ENCODE measurements around the gene TMEM203. TPM values are rescaled to one million over a fixed set of nuclear protein-coding genes. Genes with fewer than 3 reads are reported as not detected.

The TMEM203 gene
- total and polyA plus RNA-seq, 2 of the 13 experiments (the other 11 are each of a cell fraction or from before 2014, with no cell fraction given) = 23.4 to 36.7 TPM

GRCh38 chr9:137241490-137242268, 36.2 kb upstream of the TMEM203 start (continued):
- TF ChIP-seq ZNF407 (CRISPR knock-in tag; IDR thresholded peaks at IDR 0.05; ENCODE audit: not compliant biosample characterization) = no peak
- TF ChIP-seq ZNF18 (CRISPR knock-in tag; IDR thresholded peaks at IDR 0.05; ENCODE audit: insufficient replicate concordance) = no peak
- TF ChIP-seq, protein P1, sequence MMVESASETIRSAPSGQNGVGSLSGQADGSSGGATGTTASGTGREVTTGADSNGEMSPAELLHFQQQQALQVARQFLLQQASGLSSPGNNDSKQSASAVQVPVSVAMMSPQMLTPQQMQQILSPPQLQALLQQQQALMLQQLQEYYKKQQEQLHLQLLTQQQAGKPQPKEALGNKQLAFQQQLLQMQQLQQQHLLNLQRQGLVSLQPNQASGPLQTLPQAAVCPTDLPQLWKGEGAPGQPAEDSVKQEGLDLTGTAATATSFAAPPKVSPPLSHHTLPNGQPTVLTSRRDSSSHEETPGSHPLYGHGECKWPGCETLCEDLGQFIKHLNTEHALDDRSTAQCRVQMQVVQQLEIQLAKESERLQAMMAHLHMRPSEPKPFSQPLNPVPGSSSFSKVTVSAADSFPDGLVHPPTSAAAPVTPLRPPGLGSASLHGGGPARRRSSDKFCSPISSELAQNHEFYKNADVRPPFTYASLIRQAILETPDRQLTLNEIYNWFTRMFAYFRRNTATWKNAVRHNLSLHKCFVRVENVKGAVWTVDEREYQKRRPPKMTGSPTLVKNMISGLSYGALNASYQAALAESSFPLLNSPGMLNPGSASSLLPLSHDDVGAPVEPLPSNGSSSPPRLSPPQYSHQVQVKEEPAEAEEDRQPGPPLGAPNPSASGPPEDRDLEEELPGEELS (CRISPR knock-in tag; IDR thresholded peaks at IDR 0.05) = no peak
- TF ChIP-seq POLR2AphosphoS2 (IDR thresholded peaks at IDR 0.05; ENCODE audit: low read depth, low read length) = no peak
- TF ChIP-seq, protein P2, sequence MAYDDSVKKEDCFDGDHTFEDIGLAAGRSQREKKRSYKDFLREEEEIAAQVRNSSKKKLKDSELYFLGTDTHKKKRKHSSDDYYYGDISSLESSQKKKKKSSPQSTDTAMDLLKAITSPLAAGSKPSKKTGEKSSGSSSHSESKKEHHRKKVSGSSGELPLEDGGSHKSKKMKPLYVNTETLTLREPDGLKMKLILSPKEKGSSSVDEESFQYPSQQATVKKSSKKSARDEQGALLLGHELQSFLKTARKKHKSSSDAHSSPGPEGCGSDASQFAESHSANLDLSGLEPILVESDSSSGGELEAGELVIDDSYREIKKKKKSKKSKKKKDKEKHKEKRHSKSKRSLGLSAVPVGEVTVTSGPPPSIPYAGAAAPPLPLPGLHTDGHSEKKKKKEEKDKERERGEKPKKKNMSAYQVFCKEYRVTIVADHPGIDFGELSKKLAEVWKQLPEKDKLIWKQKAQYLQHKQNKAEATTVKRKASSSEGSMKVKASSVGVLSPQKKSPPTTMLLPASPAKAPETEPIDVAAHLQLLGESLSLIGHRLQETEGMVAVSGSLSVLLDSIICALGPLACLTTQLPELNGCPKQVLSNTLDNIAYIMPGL (CRISPR knock-in tag; IDR thresholded peaks at IDR 0.05; ENCODE audit: borderline replicate concordance in 1 of 2, low read depth in 1 of 2) = peak; percentile 10 to 24; a peak in 2 of 4 replicates
- TF ChIP-seq NFKB2 (CRISPR knock-in tag; IDR thresholded peaks at IDR 0.05; ENCODE audit: borderline replicate concordance) = peak; percentile 67; the same call in 1 of the 2 replicates
- no peak for TF ChIP-seq CBX2 (IDR thresholded peaks at IDR 0.05; ENCODE audit: low read depth, low read length)
- no peak for TF ChIP-seq CBX2 (CRISPR knock-in tag; IDR thresholded peaks at IDR 0.05; ENCODE audit: low read depth)
- no peak for TF ChIP-seq NCOA5 (CRISPR knock-in tag; IDR thresholded peaks at IDR 0.05)
- TF ChIP-seq ZNF501 (CRISPR knock-in tag; IDR thresholded peaks at IDR 0.05) = peak; percentile 87
- TF ChIP-seq ZSCAN25 (CRISPR knock-in tag; IDR thresholded peaks at IDR 0.05) = peak; percentile 41; the same call in 1 of the 2 replicates
- peak; percentile 29; the same call in 1 of the 2 replicates for TF ChIP-seq ZNF441 (CRISPR knock-in tag; IDR thresholded peaks at IDR 0.05; ENCODE audit: borderline replicate concordance)
- TF ChIP-seq RFXAP (CRISPR knock-in tag; IDR thresholded peaks at IDR 0.05; ENCODE audit: borderline replicate concordance) = no peak
- no peak for TF ChIP-seq NBN (conservative IDR thresholded peaks at IDR 0.05)
